ENCODE data around the gene PAOX. TPM values are rescaled to one million over a fixed set of nuclear protein-coding genes. Genes with fewer than 3 reads are reported as not detected.
"Not testable (repeated sequence)": the region's sequence is repeated elsewhere in the genome, so short reads cannot be mapped to it uniquely, and the experiment has no call there.

The PAOX gene
- total RNA-seq, 1 donor from 2014 or later: 6.3 TPM

DNA sequence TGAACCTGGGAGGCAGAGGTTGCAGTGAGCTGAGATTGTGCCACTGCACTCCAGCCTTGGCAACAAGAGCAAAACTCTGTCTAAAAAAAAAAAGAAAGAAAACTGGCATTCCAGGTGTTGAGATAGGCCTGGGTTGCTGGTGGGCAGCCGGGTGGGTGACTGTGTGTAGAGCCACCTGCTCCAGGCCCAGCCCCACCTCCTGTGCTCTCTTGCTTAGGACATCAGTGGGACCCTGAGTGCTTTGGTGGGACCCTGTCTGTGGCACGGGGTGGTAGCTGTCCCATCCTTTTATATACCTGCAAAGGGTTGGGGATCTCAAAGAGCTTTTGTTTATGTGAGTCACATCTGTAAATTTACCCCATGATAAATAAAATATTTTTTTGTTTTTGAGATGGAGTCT lies 6.2 kb downstream of the PAOX start:
- DNase-seq (ENCODE audit: low spot score): no peak

DNA sequence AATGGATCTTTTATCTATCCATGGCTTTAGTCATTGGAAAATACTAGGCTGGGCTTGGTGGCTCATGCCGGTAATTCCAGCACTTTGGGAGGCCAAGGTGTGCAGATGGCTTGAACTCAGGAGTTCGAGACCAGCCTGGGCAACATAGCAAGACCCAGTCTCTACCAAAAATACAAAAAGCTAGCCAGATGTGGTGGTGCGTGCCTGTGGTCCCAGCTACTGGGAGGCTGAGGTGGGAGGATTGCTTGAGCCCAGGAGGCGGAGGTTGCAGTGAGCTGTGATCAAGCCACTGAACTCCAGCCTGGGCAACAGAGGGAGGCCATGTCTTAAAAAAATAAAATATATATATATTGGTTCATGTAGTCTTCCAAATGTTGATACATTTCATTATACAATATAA lies 7.9 kb downstream of the PAOX start:
- DNase-seq (ENCODE audit: low spot score): not testable (repeated sequence)

DNA sequence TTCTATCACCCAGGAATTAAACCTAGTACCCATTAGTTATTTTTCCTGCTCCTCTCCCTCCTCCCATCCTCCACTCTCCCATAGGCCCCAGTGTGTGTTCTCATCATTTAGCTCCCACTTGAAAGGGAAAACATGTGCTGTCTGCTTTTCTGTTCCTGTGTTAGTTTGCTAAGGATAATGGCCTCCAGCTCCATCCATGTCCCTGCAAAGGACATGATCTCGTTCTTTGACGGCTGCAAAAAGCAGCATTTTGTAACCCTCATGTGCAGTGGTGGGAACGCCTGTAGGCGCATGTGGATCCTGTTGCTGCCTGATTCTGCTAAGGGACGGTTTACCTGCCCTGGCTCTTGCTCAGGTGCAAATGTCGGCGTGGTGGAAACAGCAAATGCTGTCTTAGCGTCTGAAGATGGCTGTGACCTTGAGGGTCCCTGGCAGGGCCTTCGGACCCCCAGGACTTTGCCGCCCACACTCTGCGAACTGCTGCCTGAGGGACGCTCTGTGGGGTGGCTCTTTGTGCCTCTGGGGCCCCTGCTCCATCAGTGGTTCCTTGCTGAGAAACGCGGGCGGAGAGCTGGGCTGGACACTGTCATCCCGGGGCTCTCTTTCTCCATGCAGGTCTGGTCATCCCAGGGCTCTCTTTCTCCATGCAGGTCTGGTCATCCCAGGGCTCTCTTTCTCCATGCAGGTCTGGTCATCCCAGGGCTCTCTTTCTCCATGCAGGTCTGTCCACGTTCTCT lies 9.3 kb downstream of the PAOX start:
- DNase-seq (ENCODE audit: low spot score): no peak

DNA sequence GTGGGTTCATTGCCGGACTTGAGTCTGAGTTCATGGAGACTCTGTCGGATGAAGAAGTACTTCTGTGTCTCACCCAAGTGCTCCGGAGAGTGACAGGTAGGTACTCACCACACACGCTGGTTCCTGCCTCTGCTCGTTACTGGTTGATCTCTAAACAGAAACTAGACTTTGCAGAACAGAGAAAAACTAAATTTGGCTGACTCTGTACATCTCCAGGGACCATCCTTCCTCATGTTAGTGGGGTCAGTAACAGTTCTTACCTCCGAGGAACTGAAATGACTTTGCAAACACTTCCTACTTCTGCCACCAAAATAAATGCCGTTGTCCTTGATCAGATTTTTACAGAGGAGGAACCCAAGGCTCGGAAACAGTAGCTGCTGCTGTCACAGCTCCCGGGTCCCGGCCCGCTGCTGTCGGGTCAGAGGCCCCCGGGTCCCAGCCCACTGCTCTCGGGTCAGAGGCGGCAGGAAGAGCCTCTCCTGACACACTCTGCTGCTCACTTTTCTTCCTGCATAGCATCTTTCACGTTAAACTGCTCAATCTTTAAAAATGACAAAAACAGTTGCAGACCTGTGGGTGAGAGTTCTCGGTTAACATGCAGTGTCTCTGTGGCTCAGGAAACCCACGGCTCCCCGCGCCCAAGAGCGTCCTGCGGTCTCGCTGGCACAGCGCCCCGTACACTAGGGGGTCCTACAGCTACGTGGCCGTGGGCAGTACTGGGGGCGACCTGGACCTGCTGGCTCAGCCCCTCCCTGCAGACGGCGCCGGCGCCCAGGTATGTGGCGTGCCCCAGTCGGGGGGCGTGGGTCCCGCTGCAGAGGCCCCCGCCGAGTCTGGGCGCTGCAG lies 10.1 kb downstream of the PAOX start:
- no peak for DNase-seq (ENCODE audit: low spot score)

DNA sequence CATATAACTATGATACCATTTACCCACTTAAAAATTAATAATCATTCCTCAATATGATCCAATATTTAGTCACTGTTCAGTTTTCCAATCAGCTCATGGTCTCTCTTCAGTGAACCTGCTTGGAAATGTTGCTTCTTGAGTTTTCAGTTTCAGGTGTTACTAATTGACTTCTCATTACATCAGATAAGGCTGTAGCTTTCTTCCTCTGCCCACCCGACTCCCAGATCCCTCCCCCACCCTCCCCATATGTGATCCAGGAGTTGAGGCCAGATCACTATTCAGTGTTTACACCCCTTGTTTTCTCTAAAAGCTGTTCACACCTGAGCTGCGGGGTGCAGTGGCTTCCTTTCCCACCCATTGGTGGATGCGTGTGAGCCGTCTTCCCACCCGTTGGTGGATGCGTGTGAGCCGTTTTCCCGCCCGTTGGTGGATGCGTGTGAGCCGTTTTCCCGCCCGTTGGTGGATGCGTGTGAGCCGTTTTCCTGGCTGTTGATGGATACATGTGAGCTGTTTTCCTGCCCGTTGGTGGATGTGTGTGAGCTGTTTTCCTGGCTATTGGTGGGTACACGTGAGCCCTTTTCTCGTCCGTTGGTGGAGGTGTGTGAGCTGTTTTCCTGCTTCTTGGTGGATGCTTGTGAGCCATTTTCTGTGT lies 11.7 kb downstream of the PAOX start:
- DNase-seq (ENCODE audit: low spot score): no peak

DNA sequence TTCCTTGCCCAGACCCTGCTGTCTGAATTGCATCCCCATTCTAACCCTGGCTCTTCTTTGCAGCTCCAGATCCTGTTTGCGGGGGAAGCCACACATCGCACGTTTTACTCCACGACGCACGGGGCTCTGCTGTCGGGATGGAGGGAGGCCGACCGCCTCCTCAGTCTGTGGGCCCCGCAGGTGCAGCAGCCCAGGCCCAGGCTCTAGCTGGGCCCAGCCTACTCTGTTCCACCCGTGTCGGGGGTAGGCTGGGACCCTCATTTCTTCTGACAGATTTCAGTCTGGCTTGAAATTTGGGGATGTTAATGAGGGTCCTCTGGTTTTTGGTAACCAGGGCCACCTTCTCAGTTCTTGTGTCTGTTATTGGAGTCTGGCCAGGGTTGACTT lies 12.2 kb downstream of the PAOX start:
- DNase-seq (ENCODE audit: low spot score): no peak

DNA sequence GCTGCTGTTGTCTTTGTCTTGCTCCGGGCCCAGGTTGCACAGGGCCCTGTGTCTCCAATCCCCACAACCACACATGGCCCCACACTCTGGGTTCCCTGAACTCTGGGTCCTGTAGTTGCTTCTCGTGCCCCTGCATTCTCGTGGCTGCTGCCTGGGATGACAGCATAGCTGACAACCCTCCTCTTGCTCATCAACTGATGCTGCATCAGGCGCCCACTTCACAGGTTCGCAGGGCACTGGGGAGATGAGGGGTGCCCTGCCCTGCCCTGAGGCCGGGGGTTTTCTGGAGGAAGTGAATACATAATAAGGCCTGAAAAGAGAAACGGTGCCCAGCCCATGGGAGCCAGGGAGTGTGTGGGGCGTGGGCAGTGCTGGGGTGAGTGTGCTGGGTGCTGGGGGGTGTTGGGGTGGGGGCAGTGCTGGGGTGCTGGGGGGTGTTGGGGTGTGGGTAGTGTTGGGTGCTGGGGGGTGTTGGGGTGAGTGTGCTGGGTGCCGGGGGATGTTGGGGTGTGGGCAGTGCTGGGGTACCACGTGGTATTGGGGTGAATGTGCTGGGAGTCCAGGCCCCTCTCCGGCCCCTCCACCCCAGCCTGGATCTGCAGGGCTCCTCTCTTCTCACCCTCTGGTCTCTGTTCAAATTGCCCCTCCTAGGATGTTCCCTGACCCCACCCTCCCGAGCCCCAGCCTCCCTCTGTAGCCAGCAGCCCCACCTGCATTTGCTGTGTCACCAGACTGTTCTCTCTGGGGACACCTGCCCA lies 12.9 kb downstream of the PAOX start:
- DNase-seq (ENCODE audit: low spot score): no peak

DNA sequence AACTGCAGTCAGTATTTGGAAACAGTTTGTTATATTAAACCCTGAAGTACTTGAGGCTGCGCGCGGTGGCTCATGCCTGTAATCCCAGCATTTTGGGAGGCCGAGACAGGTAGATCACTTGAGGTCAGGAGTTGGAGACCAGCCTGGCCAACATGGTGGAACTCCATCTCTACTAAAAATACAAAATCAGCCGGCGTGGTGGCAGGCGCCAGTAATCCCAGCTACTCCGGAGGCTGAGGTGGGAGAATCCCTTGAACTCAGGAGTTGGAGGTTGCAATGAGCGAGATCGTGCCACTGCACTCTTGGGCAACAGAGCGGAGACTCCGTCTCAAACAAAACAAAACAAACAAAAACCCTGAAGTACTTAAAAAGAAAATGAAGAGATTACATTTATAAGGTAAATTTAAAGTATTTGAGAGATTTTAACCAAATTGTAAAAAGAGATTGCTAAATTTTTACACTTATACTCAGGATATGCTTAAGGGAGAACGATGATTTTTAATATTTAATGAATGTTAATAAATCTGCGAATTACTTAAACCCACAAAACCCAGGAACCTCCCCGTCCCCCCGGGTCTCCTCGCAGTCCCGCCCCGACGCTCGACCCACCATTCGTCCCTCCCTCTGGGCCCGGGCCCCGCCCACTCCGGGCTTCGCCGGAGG lies 14.5 kb downstream of the PAOX start:
- no peak for DNase-seq (ENCODE audit: low spot score)

DNA sequence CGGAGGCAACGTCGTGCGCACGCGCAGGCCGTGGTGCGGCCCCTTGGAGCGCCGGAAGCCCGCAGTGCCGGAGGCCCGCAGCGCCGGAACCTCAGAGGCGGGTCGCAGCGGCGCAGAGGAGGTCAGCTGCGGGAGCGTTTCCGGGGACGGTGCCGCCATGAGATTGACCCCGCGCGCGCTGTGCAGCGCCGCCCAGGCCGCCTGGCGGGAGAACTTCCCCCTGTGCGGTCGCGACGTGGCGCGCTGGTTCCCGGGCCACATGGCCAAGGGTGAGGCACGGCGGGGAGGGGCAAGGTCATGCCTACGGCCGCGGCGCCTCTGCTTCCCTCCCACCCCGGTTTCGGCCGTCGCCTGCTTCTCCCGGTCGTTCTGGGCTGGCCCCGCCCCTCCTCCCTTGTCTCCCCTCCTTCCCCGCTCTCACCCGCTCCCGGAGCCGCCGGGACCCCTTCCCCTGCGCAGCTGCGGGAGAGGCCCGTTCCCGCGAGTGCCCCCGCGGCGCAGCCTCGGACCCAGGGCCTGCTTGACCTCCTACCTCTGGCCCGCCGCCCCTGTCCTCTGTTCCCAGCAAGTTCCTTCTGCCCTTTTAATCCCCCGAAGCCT lies 15.1 kb downstream of the PAOX start, which contains the start of gene MTG1:
Gene MTG1 (plus strand): TSS at position 94 of the 600 bp plus-strand sequence. CDS start 64 bp downstream, at position 158.
- peak; percentile 97 for DNase-seq (ENCODE audit: low spot score)

DNA sequence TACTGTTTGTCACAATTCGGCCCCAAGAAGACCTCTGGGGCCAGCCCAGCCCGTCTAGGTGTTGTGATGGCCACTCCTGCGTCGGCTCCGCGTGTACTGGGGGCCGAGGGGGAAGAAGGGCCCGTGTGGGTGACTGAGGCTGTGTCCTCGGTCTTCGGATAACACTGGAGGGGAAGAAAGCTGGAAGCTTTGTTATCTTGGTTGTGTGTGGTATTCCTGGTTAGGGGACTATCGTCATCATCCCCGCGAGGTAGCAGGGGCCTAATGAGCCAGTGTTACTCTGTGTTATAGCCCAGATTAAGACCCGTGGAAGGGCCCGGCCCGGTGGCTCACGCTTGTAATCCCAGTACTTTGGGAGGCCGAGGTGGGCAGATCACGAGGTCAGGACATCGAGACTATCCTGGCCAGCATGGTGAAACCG lies 15.7 kb downstream of the PAOX start:
- DNase-seq (ENCODE audit: low spot score): no peak

DNA sequence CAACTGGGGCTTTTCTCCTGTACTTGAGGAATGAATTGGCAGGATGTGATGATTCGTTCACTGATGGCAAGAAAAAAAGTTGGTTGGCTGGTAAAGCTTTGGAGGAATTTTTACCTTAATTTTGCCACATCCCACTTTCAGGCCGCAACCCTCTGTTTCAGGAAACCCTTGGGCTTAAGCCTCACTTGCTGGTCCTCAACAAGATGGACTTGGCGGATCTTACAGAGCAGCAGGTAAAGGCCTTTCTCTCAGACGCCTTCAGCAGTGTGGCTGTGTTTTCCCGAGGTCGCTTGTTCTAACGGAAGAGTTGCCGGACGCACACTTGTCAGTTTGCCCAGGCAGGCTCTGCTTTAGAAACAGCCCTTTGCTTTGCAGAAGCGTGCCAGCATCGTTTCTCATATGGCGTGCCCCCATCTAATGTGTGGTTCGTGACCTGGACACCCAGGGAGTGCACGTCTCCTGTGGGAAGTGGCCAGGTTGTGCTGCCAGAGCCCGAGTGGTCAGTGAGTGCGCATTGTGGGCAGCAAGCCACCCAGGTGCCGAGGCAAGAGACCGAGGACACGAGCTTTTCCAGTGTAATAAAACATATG lies 17.1 kb downstream of the PAOX start:
- DNase-seq (ENCODE audit: low spot score): no peak

DNA sequence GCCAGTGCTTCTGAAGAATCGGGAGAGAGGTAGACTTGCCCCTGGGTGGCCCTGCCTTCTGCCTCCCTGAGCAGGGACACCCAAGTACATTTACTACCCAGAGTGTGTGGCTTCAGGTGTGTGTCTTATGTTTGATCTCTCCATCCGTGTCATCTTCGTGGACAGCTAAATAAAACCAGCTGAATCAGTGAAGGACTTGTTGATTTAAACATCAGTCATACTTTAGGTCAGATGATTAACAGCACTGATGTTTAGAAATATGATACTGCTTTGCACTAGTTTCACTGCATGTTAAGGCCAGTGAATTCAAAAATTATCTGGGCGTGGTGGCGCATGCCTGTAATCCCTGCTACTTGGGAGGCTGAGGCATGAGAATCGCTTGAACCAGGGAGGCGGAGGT lies 18.9 kb downstream of the PAOX start:
- no peak for DNase-seq (ENCODE audit: low spot score)

DNA sequence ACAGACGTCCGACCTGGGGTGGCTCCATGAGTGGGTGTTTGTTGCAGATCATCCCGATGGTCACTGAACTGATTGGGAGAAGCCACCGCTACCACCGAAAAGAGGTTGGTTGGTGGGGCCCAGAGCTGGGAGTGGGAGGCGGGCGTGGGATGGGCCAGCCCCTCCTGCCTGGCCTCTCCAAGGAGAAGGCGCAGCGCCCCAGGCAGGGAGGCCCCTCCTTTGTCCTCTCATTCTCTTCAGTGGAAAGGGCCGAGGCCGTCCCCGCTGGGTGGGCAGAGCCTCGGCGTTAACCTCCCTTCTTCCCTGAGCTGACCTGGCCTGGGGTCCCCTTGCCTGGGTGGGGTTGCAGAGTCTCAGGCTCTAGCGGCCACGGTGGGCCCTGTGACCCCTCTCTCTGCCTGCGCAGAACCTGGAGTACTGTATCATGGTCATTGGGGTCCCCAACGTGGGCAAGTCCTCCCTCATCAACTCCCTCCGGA lies 20.1 kb downstream of the PAOX start:
- no peak for DNase-seq (ENCODE audit: low spot score)

DNA sequence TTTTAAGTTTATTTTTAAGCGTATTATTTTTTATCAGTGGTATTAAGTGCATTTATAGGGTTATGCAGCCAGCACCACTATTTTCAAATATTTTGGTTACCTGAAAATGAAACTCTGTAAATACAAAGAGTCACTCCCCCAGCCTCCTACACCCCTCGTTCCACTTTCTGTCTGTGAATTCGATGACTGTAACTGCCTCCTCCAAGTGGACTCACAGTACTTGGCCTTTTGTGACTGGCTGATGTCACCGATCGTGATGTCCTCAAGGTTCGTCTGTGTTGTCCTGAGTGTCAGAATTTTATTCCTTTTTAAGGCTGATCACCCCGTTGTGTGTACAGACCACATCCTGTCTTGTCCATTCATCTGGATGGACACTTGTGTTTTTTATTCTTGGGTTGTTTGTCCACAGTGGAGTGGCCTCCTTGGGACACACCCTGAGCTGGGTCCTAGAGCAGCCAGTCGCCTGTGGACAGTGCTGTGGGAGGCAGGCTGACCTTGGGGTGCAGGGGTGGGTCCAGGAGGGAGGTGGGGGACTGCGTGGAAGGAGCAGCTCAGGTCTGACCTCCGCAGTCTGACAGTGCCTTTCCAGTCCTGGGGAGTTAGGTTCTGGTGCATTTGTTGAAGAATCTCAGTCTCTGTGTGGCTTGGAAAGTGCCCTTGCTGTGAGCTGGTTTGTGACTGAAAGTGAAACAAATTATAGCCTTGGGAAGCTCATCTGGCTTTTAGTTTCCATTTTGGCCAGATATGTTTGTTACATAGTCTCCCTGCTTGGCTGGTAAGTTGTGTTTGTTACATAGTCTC lies 21.8 kb downstream of the PAOX start:
- DNase-seq (ENCODE audit: low spot score): no peak

DNA sequence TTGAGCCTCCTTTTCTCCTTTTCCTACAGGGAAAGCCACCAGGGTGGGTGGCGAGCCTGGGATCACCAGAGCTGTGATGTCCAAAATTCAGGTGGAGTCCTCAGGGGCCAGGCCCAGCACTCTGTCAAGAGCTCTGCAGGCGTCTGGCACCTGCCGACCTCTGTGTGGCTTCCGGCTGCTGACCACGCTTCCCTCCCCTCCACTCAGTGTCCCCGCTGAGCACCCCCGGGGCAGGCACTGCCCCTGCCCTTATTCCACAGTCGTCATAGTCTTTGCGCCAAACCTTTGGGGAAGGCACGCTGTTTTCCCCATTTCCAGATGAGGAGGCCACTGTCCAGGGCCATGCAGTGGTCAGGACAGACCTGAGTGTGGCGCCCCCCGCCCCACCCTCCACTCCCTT lies 22.4 kb downstream of the PAOX start:
- no peak for DNase-seq (ENCODE audit: low spot score)

DNA sequence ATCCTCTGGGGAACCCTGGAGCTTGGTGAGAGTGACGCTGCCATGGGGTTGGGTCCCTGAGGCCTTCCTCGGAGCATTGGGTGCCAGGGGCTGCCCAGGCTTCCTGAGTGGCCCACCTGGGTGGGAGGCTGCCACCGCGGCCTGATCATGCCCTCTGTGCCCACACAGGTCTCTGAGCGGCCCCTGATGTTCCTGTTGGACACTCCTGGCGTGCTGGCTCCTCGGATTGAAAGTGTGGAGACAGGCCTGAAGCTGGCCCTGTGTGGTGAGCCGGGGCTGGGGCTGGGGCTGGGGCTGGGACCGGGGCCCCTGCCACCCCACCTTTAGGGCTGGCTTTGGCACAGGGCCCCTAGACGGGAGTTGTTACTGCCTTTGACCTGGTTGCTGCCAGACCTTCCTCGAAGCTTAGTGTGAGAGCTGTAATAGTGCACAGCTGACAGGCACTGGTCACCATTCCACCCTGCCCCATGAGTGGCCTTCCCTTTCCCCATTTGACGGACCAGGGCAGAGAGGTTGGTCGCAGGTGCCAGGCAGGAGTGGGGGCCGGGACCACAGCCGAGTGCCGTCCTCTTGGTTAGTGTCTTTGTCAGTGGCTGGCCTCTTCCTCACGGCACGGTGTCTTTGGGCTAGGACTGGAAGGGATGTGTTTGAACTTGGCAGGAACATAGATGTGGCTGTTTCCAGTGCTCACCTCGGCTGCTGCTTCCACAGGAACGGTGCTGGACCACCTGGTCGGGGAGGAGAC lies 23.1 kb downstream of the PAOX start:
- no peak for DNase-seq (ENCODE audit: low spot score)

DNA sequence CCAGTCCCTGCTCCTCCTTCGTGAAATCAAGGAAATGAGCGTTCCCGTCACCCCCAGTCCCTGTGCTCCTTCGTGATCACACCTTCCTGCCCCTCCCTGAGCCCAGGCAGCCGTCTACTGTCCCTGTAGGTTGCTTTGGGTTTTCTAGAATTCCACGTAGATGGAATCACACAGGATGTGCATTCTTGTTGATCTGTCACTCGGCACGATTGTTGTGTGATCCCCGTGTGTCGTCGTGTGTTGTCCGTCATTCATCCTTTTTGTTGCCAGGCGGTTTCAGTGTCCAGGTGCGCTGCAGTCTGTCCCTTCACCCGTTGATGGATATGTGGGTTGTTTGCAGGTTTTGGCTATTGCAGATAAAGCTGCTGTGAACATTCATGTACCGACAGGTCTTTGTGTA lies 24.3 kb downstream of the PAOX start:
- DNase-seq (ENCODE audit: low spot score): no peak

DNA sequence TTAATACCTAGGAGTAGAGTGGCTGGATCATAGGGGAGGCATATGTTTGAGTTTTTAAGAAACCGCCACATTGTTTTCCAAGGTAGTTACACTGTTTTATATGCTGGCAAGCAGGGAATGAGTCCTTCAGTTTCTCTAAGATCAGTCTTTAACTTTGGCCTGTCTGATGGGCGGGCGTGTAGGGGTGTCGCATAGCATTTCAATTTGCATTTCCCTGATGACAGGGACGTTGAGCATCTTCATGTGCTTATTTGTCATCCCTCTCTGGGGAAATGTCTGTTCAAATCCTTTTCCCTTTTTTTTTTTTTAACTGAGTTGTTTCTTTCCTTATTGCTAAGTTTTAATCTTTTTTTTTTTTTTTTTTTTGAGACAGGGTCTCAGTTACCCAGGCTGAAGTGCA lies 24.7 kb downstream of the PAOX start:
- no peak for DNase-seq (ENCODE audit: low spot score)

DNA sequence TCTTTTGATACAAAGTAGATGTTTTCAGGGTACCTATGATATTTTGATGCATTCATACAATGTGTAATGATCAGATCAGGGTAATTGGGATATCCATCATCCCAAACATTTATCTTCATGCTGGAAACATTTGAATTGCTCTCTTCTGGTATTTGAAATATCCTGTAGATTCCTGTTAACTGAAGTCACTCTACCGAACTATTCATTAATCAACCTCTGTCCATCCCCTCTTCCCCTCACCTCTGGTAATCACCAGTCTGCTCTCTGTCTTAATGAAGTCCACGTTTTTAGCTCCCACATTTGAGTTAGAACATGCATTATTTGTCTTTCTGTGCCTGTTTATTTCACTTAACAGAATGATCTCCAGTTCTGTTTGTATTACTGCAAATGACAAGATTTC lies 26.2 kb downstream of the PAOX start:
- no peak for DNase-seq (ENCODE audit: low spot score)
